GM12878 (cell line): Measurements from ENCODE around the gene BORCS6. TPM values are rescaled to one million over a fixed set of nuclear protein-coding genes. Genes with fewer than 3 reads are reported as not detected.
A peak's percentile ranks its signal among the peaks of the same experiment; 100 is the strongest.

Source experiments
- CBX5 ChIP-seq: sonication (generic); IDR thresholded peaks from 2 replicates; pipeline ENCODE4 v1.6.1; 2016; ENCODE audit warnings: low read depth, moderate library complexity, mild to moderate bottlenecking, inconsistent platforms
- CHD1 ChIP-seq: IDR thresholded peaks from 2 replicates; pipeline ENCODE4 v1.6.1; 2012; ENCODE audit warnings: low read depth, low read length, improper control_type of control experiment
- CHD2 ChIP-seq: IDR thresholded peaks from 2 replicates; pipeline ENCODE4 v1.6.1; 2011; ENCODE audit warnings: low read depth, low read length, improper control_type of control experiment, borderline replicate concordance
- CREB1 ChIP-seq: IDR thresholded peaks from 2 replicates; pipeline ENCODE4 v1.6.1; 2012; ENCODE audit warnings: low read depth, mild to moderate bottlenecking, inconsistent platforms
- GABPA ChIP-seq: IDR thresholded peaks from 2 replicates; pipeline ENCODE4 v1.6.1; 2014; ENCODE audit warnings: antibody characterized with exemption, low read depth, mild to moderate bottlenecking, inconsistent platforms
- IKZF1 ChIP-seq: fragments of 450-650 bp; conservative IDR thresholded peaks from 2 replicates; pipeline ENCODE4 v1.6.1; 2017; ENCODE audit warnings: antibody characterized with exemption, mild to moderate bottlenecking
- IRF4 ChIP-seq: IDR thresholded peaks from 2 replicates; pipeline ENCODE4 v1.6.1; 2011; ENCODE audit warnings: low read depth, low read length
- JUNB ChIP-seq: IDR thresholded peaks from 2 replicates; pipeline ENCODE4 v1.6.1; 2016; ENCODE audit warnings: antibody characterized with exemption, mild to moderate bottlenecking
- KLF5 ChIP-seq: fragments of 450-650 bp; IDR thresholded peaks from 2 replicates; pipeline ENCODE4 v1.6.1; 2014; ENCODE audit warnings: mild to moderate bottlenecking; ENCODE audit not compliant: partially characterized antibody
- MEF2A ChIP-seq: IDR thresholded peaks from 2 replicates; pipeline ENCODE4 v1.6.1; 2011; ENCODE audit warnings: low read depth, mild to moderate bottlenecking, low read length, moderate library complexity; ENCODE audit not compliant: insufficient read depth
- MXI1 ChIP-seq: fragments of 150-350 bp; IDR thresholded peaks from 2 replicates; pipeline ENCODE4 v1.6.1; 2011; ENCODE audit warnings: low read depth, mild to moderate bottlenecking, inconsistent platforms, low read length, improper control_type of control experiment
- RCOR1 ChIP-seq: conservative IDR thresholded peaks from 2 replicates; pipeline ENCODE4 v1.6.1; 2012; ENCODE audit warnings: low read depth, low read length, improper control_type of control experiment
- SMC3 ChIP-seq: IDR thresholded peaks from 2 replicates; pipeline ENCODE4 v1.6.1; 2011; ENCODE audit warnings: low read length, improper control_type of control experiment, borderline replicate concordance
- SPI1 ChIP-seq: IDR thresholded peaks from 2 replicates; pipeline ENCODE4 v1.6.1; 2011; ENCODE audit warnings: low read depth, mild to moderate bottlenecking, low read length, moderate library complexity, borderline replicate concordance; ENCODE audit not compliant: insufficient read depth
- SREBF1 ChIP-seq: IDR thresholded peaks from 2 replicates; pipeline ENCODE4 v1.6.1; 2012; ENCODE audit warnings: mild to moderate bottlenecking, low read length
- TCF7 ChIP-seq: IDR thresholded peaks from 2 replicates; pipeline ENCODE4 v1.6.1; 2014; ENCODE audit warnings: antibody characterized with exemption, borderline replicate concordance
- WRNIP1 ChIP-seq: IDR thresholded peaks from 2 replicates; pipeline ENCODE4 v1.6.1; 2011; ENCODE audit warnings: low read depth, low read length, improper control_type of control experiment, borderline replicate concordance
- polyA plus RNA-seq, 11 experiments: library from polyadenylated mRNA; depleted of rRNA in 4 of 11; unstranded in 6 of 11; stranded (reverse) in 5 of 11; fragments of >200 nt; fragmentation: Nextera tagmentation in 4 of 11; fragmentation: Illumina TruSeq in 1 of 11; extraction: Ambion mirVana in 4 of 11; extraction: Trizol in 1 of 11; gene quantifications; 1 replicate in 1 of 11; 2 replicates in 10 of 11; pipeline versions ENCODE4 v1.2.1 to v1.2.3, GENCODE V29; 2011 to 2016; ENCODE audit warnings: inconsistent platforms in 2 of 11, missing spikeins in 2 of 11, low read depth in 1 of 11
- total RNA-seq, 4 experiments: library from RNA; depleted of rRNA in 3 of 4; stranded (reverse); fragments of >200 nt in 3 of 4; fragmentation: Illumina TruSeq in 1 of 4; extraction: Trizol in 1 of 4; gene quantifications; 2 replicates each; pipeline versions ENCODE4 v1.2.1 to v1.2.3, GENCODE V29; 2013 to 2021
- TF ChIP-seq, protein P1 (sequence below): fragments of 450-650 bp; IDR thresholded peaks from 2 replicates; pipeline ENCODE4 v1.6.1; 2016; ENCODE audit warnings: mild to moderate bottlenecking
- TF ChIP-seq, protein P2 (sequence below): fragments of 450-650 bp; IDR thresholded peaks from 2 replicates; pipeline ENCODE4 v1.6.1; 2017; ENCODE audit warnings: low read depth, mild to moderate bottlenecking, moderate library complexity
- TF ChIP-seq, protein P3 (sequence below): fragments of 450-650 bp; IDR thresholded peaks from 2 replicates; pipeline ENCODE4 v1.6.1; 2018; ENCODE audit warnings: mild to moderate bottlenecking, low read depth, moderate library complexity; ENCODE audit not compliant: partially characterized antibody

Gene BORCS6
- total and polyA plus RNA-seq, 10 of the 15 experiments (the other 5 are each of a cell fraction or from before 2014, with no cell fraction given), result 0.37 to 14.1 (median 6.7) TPM

DNA sequence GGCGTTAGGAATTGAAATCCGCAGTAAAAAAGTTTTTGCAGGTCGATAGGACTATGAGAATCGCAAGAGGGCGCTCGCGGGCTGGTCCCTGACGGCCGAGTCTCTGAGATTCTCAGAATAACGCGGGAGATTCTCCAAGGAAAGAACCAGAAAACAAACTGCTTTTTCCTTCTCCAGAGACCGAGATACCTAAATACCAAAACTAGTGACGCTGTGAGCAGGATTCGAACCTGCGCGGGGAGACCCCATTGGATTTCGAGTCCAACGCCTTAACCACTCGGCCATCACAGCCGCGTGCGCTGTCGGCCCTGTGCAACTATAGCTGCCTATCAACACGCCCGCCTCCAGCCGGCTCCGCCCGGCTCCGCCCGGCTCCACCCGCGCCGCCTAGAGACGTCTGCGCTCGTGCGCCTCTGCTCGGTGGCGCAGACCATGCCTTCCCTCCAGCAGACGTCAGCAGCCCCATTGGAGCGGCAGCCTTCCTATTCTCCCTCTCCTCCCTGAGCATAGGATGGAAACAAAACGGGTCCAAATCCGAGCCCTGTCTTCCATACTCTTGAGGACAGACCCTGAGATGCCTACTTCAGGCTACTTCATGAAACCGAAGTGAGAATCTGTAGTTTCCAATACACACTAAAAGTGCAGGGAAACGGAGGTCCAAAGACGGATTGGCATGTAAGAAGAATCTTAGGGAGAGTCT is 51.2 kb downstream of the BORCS6 start (continued):
- TF ChIP-seq, protein P1, sequence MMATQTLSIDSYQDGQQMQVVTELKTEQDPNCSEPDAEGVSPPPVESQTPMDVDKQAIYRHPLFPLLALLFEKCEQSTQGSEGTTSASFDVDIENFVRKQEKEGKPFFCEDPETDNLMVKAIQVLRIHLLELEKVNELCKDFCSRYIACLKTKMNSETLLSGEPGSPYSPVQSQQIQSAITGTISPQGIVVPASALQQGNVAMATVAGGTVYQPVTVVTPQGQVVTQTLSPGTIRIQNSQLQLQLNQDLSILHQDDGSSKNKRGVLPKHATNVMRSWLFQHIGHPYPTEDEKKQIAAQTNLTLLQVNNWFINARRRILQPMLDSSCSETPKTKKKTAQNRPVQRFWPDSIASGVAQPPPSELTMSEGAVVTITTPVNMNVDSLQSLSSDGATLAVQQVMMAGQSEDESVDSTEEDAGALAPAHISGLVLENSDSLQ, result peak; percentile 94
- TF ChIP-seq CHD2 (0 out of 2 replicates have a peak, but pooled peaks have one; percentile 37), CREB1 (peak; percentile 54), SREBF1 (no peak), MXI1 (peak; percentile 96), MEF2A (no peak), SPI1 (no peak), RCOR1 (0 out of 2 replicates have a peak, but pooled peaks have one; percentile 37), WRNIP1 (peak; percentile 82; the same call in 1 of the 2 replicates), GABPA (0 out of 2 replicates have a peak, but pooled peaks have one; percentile 50), IKZF1 (peak; percentile 96), JUNB (no peak), TCF7 (peak; percentile 15; the same call in 1 of the 2 replicates), CBX5 (peak; percentile 64), SMC3 (peak; percentile 60; the same call in 1 of the 2 replicates), IRF4 (0 out of 2 replicates have a peak, but pooled peaks have one; percentile 8), KLF5 (peak; percentile 78), CHD1 (0 out of 2 replicates have a peak, but pooled peaks have one; percentile 48)
- TF ChIP-seq, protein P2, sequence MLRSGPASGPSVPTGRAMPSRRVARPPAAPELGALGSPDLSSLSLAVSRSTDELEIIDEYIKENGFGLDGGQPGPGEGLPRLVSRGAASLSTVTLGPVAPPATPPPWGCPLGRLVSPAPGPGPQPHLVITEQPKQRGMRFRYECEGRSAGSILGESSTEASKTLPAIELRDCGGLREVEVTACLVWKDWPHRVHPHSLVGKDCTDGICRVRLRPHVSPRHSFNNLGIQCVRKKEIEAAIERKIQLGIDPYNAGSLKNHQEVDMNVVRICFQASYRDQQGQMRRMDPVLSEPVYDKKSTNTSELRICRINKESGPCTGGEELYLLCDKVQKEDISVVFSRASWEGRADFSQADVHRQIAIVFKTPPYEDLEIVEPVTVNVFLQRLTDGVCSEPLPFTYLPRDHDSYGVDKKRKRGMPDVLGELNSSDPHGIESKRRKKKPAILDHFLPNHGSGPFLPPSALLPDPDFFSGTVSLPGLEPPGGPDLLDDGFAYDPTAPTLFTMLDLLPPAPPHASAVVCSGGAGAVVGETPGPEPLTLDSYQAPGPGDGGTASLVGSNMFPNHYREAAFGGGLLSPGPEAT, result peak; percentile 69; the same call in 1 of the 2 replicates
- TF ChIP-seq, protein P3, sequence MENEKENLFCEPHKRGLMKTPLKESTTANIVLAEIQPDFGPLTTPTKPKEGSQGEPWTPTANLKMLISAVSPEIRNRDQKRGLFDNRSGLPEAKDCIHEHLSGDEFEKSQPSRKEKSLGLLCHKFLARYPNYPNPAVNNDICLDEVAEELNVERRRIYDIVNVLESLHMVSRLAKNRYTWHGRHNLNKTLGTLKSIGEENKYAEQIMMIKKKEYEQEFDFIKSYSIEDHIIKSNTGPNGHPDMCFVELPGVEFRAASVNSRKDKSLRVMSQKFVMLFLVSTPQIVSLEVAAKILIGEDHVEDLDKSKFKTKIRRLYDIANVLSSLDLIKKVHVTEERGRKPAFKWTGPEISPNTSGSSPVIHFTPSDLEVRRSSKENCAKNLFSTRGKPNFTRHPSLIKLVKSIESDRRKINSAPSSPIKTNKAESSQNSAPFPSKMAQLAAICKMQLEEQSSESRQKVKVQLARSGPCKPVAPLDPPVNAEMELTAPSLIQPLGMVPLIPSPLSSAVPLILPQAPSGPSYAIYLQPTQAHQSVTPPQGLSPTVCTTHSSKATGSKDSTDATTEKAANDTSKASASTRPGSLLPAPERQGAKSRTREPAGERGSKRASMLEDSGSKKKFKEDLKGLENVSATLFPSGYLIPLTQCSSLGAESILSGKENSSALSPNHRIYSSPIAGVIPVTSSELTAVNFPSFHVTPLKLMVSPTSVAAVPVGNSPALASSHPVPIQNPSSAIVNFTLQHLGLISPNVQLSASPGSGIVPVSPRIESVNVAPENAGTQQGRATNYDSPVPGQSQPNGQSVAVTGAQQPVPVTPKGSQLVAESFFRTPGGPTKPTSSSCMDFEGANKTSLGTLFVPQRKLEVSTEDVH, result peak; percentile 87
